ENCODE results near the gene TRIM33.

The TRIM33 gene

DNA sequence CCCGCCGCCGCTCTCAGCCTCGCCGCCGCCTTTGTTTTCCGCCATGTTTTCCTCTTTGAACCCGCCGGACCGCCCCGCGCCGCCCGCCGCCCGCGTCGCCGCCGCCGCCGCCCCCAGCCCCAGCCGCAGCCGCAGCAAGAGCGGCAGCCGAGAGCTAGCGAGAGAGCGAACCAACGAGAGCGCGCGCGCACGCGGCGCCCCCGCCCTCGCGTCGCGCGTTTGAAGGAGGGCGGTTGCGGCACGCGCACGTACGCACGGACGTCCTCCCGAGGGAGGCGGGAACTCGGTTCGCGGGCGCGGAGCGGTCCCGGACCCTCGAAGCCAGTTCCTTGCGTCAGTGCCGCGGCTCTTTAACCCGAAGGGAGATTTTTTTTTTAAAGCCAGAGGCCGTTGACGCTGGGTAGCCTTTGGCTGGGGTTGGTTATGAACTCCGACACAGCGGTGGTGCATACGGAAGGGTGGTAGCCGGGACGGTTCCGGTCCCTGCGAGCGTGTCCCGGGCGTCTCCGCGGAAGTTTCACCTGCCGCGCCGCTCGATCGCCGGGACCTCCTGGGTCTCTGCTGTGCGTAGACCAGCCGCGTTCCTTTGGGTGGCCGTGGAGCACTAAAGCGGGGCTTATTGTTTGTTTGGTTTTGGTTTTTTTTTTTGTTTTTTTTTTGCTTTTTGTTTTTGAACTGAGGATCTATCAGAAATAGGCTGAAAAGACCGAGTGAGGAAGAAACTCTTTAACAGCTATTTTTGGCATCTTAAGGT lies at the start of gene TRIM33:
Gene TRIM33 (minus strand): TSS at position 172 of the 754 bp plus-strand sequence. CDS start 127 bp downstream, at position 45.
- peak within 1 kb of the TSS; percentile 89 for H3K27ac ChIP-seq
- TF ChIP-seq ZFX (IDR thresholded peaks at IDR 0.05), result peak; percentile 82; the same call in 1 of the 2 replicates
- TF ChIP-seq, protein P1, sequence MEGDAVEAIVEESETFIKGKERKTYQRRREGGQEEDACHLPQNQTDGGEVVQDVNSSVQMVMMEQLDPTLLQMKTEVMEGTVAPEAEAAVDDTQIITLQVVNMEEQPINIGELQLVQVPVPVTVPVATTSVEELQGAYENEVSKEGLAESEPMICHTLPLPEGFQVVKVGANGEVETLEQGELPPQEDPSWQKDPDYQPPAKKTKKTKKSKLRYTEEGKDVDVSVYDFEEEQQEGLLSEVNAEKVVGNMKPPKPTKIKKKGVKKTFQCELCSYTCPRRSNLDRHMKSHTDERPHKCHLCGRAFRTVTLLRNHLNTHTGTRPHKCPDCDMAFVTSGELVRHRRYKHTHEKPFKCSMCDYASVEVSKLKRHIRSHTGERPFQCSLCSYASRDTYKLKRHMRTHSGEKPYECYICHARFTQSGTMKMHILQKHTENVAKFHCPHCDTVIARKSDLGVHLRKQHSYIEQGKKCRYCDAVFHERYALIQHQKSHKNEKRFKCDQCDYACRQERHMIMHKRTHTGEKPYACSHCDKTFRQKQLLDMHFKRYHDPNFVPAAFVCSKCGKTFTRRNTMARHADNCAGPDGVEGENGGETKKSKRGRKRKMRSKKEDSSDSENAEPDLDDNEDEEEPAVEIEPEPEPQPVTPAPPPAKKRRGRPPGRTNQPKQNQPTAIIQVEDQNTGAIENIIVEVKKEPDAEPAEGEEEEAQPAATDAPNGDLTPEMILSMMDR (conservative IDR thresholded peaks at IDR 0.05), result no peak; the same call in 1 of the 2 replicates

GRCh38 chr1:114559356-114559755 lies 48.4 kb upstream of the TRIM33 start:
- TF ChIP-seq, protein P1 (conservative IDR thresholded peaks at IDR 0.05), result no peak
- TF ChIP-seq ZFX (IDR thresholded peaks at IDR 0.05), result no peak
- H3K27ac ChIP-seq, result no peak overlapping the region

- no peak for TF ChIP-seq ZFX (IDR thresholded peaks at IDR 0.05)
- TF ChIP-seq, protein P1 (conservative IDR thresholded peaks at IDR 0.05), result peak; percentile 81
- H3K27ac ChIP-seq, result no peak overlapping the region
Observed at GRCh38 chr1:114558544-114558943, 47.5 kb upstream of the TRIM33 start.

GRCh38 chr1:114554577-114554976 lies 43.6 kb upstream of the TRIM33 start:
- TF ChIP-seq, protein P1 (conservative IDR thresholded peaks at IDR 0.05), result no peak
- TF ChIP-seq ZFX (IDR thresholded peaks at IDR 0.05), result no peak
- no peak overlapping the region for H3K27ac ChIP-seq

- no peak for TF ChIP-seq ZFX (IDR thresholded peaks at IDR 0.05)
- TF ChIP-seq, protein P1 (conservative IDR thresholded peaks at IDR 0.05), result no peak
- no peak overlapping the region for H3K27ac ChIP-seq
Observed at GRCh38 chr1:114552106-114552639, 41.2 kb upstream of the TRIM33 start.

- H3K27ac ChIP-seq, result no peak overlapping the region
- TF ChIP-seq, protein P1 (conservative IDR thresholded peaks at IDR 0.05), result no peak
- no peak for TF ChIP-seq ZFX (IDR thresholded peaks at IDR 0.05)
Observed at GRCh38 chr1:114551400-114551799, 40.4 kb upstream of the TRIM33 start.

GRCh38 chr1:114550336-114550735 lies 39.3 kb upstream of the TRIM33 start:
- no peak overlapping the region for H3K27ac ChIP-seq
- no peak for TF ChIP-seq ZFX (IDR thresholded peaks at IDR 0.05)
- TF ChIP-seq, protein P1 (conservative IDR thresholded peaks at IDR 0.05), result no peak
